GM18907 (cell line): Measurements from ENCODE around the gene FCAR.
"Not testable (repeated sequence)": the region's sequence is repeated elsewhere in the genome, so short reads cannot be mapped to it uniquely, and the experiment has no call there.

Experiments
- ATAC-seq: cut with Tn5 transposase; IDR thresholded peaks from one replicate; pipeline ENCODE4 v1.9.1; 2021; ENCODE audit warnings: mild to moderate bottlenecking, moderate library complexity; ENCODE audit not compliant: unreplicated experiment

FCAR gene

GRCh38 chr19:54893406-54893805 is 19.4 kb downstream of the FCAR start:
- ATAC-seq: no peak

- ATAC-seq: not testable (repeated sequence)
These were observed 20.1 kb downstream of the FCAR start for GRCh38 chr19:54894106-54894505.

DNA sequence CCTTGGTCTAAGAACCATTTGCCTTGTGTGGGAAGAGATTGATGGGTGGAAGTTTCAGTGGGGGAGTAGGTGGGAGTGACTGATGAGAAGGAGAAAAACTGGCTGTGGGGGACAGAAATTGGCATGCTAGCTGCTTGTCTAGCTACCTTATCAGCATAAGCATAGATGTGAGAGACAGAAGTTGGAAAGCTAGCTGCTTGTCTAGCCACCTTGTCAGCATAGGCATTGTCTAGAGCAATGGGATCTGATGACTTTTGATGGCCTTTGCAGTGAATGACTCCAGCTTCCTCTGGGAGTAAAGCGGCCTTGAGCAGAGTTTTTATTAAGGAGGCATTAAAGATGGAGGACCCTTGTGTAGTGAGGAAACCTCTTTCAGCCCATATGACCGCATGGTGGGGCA is 22.0 kb downstream of the FCAR start:
- ATAC-seq: no peak

DNA sequence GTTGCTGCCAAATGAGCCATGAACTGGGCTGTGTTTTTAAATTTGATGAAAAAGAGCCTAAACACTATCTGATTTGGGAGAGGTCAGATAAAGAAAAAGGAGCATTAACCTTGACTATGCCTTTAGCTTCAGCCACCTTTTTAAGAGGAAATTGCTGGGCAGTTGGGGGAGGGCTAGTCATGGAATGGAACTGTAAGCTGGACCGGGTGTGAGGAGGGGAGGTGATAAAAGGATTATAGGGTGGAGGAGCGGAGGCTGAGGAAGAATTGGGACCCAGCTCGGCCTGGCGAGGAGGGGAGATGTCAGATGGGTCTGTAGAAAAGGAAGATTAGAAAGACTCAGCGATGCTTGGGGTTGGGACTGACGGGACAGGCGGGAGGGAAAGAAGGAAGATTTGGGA is 24.6 kb downstream of the FCAR start:
- ATAC-seq: not testable (repeated sequence)

DNA sequence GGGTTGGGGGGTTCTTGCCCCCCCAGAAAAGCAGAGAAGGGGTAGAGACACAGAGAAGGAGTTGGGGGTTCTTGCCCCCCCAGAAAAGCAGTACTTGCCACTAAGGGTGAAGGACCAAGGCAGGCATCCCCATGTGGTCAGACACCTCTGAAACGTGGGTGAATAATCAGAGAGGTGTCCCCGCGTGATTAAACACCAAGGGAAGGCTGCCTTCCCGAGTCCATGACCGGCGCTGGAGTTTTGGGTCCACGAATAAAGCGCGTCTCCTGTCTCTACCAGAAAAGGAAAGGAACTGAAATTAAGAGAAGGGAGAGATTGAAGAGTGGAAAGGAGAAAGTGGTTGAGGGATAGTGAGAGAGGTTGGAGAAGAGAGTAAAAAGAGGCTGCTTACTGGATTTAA is 25.6 kb downstream of the FCAR start:
- ATAC-seq: not testable (repeated sequence)

GRCh38 chr19:54901153-54901552 is 27.1 kb downstream of the FCAR start:
- ATAC-seq: not testable (repeated sequence)

DNA sequence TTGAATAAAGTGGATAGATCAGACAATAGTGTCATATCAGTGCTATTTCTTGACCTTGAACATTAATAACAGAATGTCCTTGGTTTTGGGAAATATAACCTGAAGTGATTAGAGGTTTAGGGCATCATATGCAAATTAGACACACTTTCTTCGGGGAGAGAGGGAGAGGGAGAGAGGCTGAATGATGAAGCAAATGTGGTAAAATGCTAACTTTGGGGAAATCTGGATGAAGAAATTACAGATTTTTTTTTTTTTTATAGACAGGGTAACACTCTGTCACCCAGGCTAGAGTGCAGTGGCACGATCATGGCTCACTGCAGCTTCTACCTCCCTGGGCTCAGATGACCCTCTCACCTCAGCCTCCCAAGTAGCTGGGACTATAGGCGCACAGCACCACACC is 28.0 kb downstream of the FCAR start:
- no peak for ATAC-seq

DNA sequence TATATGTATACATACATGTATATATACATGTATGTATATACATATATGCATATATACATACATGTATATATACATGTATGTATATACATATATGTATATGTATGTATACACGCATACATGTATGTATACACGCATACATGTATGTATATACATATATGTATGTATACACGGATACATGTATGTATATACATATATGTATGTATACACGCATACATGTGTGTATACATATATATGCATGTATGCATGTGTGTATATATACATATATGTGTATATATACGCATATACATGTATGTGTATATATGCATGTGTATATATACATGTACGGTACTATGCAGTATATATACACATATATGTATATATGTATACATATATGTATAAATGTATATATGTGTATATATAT is 29.3 kb downstream of the FCAR start:
- no peak for ATAC-seq

DNA sequence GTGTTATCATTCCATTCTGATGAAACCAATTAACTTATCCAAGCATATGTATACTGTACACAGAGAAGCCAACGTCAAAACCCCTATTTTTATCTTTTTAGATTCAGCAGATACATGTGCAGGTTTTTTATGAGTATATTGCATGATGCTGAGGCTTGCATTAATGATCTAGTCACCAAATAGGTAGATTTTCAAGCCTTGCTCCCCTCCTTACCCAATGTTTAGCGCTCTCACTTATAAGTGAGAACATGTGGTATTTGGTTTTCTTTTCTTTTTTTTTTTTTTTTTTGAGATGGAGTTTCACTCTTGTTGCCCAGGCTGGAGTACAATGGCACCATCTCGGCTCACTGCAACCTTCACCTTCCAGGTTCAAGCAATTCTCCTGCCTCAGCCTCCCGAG is 30.2 kb downstream of the FCAR start:
- ATAC-seq: not testable (repeated sequence)

- no peak for ATAC-seq
These were observed 31.4 kb downstream of the FCAR start for GRCh38 chr19:54905421-54905802.

DNA sequence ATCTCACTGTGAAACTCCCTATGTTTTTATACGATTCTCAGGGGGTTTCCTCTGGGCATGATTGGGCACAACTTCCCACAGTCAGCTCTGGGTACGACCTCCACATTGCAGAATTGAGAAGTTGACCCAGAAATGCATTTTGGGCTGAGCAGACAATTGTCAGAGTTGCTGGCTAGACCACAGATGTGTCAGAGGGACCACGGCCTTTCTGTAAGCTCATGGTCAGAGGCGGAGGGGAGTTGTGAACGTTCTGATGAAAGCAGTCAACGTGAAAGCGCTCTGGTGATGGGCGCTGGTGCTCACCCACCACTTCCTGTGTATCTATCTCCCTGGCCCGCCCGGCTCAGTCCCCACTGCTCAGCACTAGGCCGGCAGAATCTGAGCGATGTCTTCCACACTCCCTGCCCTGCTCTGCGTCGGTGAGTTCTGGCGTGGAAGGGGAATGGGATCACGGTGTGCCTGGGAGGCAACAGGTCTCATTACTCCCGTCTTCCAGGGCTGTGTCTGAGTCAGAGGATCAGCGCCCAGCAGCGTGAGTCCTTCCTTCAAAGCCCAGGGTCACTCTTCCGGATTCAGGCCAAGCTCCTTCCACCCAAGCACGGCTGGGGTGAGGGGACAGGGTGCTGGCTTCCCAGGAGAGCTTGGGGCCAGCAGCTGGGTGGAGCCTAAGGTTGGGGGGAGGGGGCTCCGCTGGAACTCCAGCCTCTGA is 31.9 kb downstream of the FCAR start, which contains the start of gene NCR1:
NCR1 (plus strand) TSS at position 346 of the 709 bp plus-strand sequence; CDS start at position 386, 40 bp downstream.
- ATAC-seq: no peak

DNA sequence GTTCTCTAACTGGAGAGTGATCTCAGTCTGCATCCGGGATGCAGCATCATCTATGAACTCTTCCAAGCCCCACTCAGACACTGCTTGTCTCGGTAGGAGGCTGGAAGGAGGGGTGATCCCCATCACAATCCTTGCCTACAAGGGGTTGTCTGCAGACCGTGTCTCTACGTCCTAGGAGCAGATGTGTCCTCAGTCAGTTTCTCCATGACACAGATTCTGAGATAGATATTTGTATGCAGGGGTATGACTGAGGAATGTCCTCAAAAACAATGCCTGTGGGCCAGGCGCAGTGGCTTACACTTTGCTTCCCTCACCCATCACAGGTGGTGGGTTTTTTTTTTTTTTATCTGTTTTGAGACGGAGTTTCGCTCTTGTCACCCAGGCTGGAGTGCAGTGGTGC is 32.8 kb downstream of the FCAR start:
- no peak for ATAC-seq

GRCh38 chr19:54907899-54908298 is 33.9 kb downstream of the FCAR start:
- ATAC-seq: not testable (repeated sequence)

DNA sequence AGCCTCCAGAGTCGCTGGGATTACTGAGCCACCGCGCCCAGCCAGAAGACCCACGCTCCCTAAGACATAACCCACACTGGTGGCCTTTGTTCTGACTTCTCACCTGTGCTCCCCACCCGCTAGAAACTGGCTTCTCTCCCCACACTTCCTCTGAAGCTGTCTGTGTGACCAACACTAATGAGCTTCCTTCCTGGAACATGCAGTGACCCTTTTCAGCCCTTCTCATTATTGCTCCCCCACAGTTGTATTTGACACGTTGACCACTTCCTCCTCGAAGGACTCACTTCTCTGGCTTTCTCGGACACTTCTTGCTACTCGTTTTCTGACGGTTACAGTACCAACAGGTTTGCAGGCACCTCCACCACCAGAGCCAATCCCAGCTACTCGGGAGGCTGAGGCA is 42.8 kb downstream of the FCAR start:
- no peak for ATAC-seq

DNA sequence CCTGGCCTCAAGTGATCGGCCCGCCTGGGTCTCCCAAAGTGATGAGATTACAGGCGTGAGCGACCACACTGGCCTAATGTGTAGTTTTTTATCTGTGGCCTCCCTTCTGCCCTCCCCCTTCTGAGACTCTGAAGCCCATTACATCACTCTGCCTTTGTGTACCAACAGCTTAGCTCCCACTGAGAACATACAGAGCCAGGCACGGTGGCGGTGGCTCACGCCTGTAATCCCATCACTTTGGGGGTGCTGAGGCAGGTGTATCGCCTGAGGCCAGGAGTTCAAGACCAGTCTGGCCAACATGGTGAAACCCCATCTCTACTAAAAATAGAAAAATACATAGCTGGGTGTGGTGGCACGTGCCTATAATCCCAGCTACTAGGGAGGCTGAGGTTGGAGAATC is 44.5 kb downstream of the FCAR start:
- ATAC-seq: no peak

DNA sequence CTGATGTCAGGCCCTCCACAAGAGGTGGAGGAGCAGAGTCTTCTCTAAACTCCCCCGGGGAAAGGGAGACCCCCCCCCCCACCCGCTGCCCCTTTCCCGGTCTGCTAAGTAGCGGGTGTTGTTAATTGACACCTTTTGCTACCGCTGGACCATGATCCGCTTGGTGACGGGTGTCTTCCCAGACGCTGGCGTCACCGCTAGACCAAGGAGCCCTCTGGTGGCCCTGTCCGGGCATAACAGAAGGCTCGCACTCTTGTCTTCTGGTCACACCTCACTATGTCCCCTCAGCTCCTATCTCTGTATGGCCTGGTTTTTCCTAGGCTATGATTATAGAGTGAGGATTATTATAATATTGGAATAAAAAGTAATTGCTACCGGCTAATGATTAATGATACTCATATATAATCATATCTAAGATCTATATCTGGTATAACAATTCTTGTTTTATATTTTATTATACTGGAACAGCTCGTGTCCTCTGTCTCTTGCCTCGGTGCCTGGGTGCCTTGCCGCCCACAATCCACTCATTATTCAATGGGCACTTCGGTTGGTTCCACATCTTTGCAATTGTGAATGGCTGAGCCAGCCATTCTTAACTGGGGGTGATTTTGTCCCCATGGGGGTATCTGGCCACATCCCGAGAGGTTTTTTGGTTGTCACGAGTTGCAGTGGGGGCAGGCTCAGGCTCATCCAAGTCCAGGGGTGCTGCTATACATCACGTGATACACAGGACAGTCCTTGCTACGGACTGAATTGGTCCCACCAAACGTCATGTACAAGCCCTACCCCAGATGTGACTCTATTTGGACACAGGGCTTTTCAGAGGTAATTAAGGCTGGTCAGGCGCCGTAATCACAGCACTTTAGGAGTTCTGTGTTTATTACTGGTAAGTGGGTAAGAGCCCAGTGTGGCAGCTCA is 45.9 kb downstream of the FCAR start:
- not testable (repeated sequence) for ATAC-seq

GRCh38 chr19:54921082-54921481 is 47.0 kb downstream of the FCAR start:
- ATAC-seq: no peak

DNA sequence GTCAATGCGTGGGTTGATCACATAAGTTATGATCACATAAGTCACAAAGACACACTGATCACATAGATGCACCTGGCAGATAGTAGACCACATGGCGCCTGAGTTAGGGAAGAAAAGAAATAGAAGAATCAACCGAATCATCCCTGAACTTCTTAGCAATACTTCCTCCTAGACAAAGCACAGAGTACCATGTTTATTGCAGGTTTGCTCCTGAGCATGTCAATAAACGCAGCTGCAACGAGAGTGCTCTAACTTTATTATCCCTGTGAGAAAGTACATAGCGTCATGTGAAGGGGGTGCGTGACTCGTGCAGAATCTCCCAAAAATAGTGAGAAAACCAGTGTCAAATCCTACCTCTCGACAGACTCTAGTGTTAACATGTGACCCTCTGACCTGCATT is 49.2 kb downstream of the FCAR start:
- no peak for ATAC-seq

DNA sequence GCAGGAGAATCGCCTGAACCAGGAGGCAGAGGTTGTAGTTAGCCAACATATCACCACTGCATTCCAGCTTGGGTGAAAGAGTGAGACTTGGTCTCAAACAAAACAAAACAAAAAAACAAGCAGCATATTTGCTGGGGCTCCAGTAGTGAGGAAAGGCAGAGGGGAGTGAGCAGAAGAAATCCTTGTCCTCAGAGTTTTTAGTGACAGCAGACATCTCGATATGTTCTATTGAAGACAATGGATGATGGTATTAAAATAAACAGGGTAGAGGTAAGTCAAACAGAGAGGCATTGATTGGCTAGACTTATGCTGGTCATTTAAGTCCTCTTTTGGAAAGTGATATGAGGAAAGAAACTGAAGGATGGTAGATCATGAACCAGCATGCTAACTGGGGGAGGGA is 54.3 kb downstream of the FCAR start:
- ATAC-seq: no peak

- peak; percentile 76 for ATAC-seq
These were observed 63.9 kb downstream of the FCAR start for GRCh38 chr19:54937926-54938325.

GRCh38 chr19:54938906-54939305 is 64.9 kb downstream of the FCAR start:
- ATAC-seq: no peak

DNA sequence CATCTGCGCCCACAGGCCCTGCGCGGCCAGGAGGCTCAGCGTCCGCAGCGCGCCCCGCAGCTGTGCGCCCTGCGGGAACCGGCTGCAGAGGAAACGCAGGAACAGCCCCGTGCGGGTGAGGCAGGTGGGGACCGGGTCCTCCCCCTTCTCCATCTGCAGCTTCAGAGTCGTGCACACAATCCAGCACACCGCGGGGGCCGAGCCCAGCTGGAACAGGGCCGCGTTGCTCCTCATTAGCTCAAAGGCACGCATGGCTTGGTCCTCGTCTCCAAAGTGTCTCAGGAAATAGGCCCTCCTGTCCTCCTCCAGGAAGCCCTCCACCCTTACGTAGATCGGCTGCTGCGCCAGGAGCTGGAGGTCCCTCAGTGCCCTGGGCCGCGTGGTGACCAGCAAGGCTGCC is 65.5 kb downstream of the FCAR start:
- ATAC-seq: not testable (repeated sequence)
